GM06990 (cell line): ENCODE data around the gene CLPTM1L.
A peak's percentile ranks its signal among the peaks of the same experiment; 100 is the strongest.

Experiments
- DNase-seq: peaks from one replicate; pipeline ENCODE4 v3.0.0-alpha.2; 2011; ENCODE audit not compliant: insufficient read length; ENCODE audit errors: extremely low read depth
- H3K27me3 ChIP-seq: replicated peaks from 2 replicates; pipeline ENCODE4 v1.6.0; 2011; ENCODE audit warnings: low read length; ENCODE audit not compliant: control insufficient read depth, insufficient read depth
- H3K36me3 ChIP-seq: 2 replicates; pipeline ENCODE4 v1.5.1; 2011; ENCODE audit warnings: low read length; ENCODE audit not compliant: control insufficient read depth, insufficient read depth
- H3K4me3 ChIP-seq: replicated peaks from 2 replicates; pipeline ENCODE4 v1.5.1; 2011; ENCODE audit warnings: low read depth, mild to moderate bottlenecking, control low read depth, low read length
- CTCF ChIP-seq: IDR thresholded peaks from 2 replicates; pipeline ENCODE4 v1.5.1; 2011; ENCODE audit warnings: low read length, control low read depth, mild to moderate bottlenecking, inconsistent platforms; ENCODE audit not compliant: insufficient read depth, poor library complexity, severe bottlenecking

CLPTM1L gene

GRCh38 chr5:1318659-1319251, 26.1 kb downstream of the CLPTM1L start:
- Histone ChIP-seq H3K36me3 (peaks cover 31% of the 10 kb centered on the region), H3K27me3 (no peaks in the 10 kb centered on the region), H3K4me3 (no peak overlapping the region)
- TF ChIP-seq CTCF: no peak
- no peak for DNase-seq

GRCh38 chr5:1317921-1318565, 26.9 kb downstream of the CLPTM1L start:
- no peak for TF ChIP-seq CTCF

GRCh38 chr5:1316588-1317340, 28.1 kb downstream of the CLPTM1L start:
- H3K36me3 ChIP-seq: peaks cover 19% of the 10 kb centered on the region
- no peak for TF ChIP-seq CTCF
- peak overlapping the region; percentile 44 for H3K4me3 ChIP-seq
- no peaks in the 10 kb centered on the region for H3K27me3 ChIP-seq
- no peak for DNase-seq

More at GRCh38 chr5:1317921-1318565, 26.9 kb downstream of the CLPTM1L start:
- H3K27me3 ChIP-seq: no peaks in the 10 kb centered on the region
- H3K4me3 ChIP-seq: no peak overlapping the region
- no peak for DNase-seq
- peaks cover 25% of the 10 kb centered on the region for H3K36me3 ChIP-seq

- Histone ChIP-seq H3K27me3 (no peaks in the 10 kb centered on the region), H3K36me3 (peaks cover 19% of the 10 kb centered on the region), H3K4me3 (peak overlapping the region; percentile 44)
- DNase-seq: peak; percentile 91
- no peak for TF ChIP-seq CTCF
These were observed 29.0 kb downstream of the CLPTM1L start for GRCh38 chr5:1315709-1316587.

- no peak for TF ChIP-seq CTCF
- Histone ChIP-seq H3K4me3 (no peak overlapping the region), H3K36me3 (peaks cover 16% of the 10 kb centered on the region), H3K27me3 (no peaks in the 10 kb centered on the region)
- no peak for DNase-seq
These were observed 29.7 kb downstream of the CLPTM1L start for GRCh38 chr5:1315018-1315708.
